HepG2 (cell line): ENCODE results near the gene ETFDH. TPM values are rescaled to one million over a fixed set of nuclear protein-coding genes. Genes with fewer than 3 reads are reported as not detected.

ENCODE experiments used
- GTF2F1 ChIP-seq: fragments of 150-350 bp; IDR thresholded peaks from 2 replicates; pipeline ENCODE4 v1.6.1; 2014; ENCODE audit warnings: low read length
- HNF4A ChIP-seq: sonication (generic); formaldehyde crosslinking; IDR thresholded peaks from 2 replicates; pipeline ENCODE4 v1.4.0; 2020; ENCODE audit warnings: missing genetic modification reagents
- HOXA7 ChIP-seq: sonication (generic); formaldehyde crosslinking; IDR thresholded peaks from 2 replicates; pipeline ENCODE4 v1.8.1; 2022; ENCODE audit warnings: mild to moderate bottlenecking, missing genetic modification reagents, moderate library complexity
- NCOA1 ChIP-seq: sonication (generic); formaldehyde crosslinking; IDR thresholded peaks from 2 replicates; pipeline ENCODE4 v1.9.0; 2021; ENCODE audit warnings: missing genetic modification reagents
- RFXAP ChIP-seq: sonication (generic); formaldehyde crosslinking; IDR thresholded peaks from 2 replicates; pipeline ENCODE4 v1.4.0; 2020; ENCODE audit warnings: missing genetic modification reagents, borderline replicate concordance
- ZNF121 ChIP-seq: sonication (generic); formaldehyde crosslinking; IDR thresholded peaks from 2 replicates; pipeline ENCODE4 v1.5.0; 2020; ENCODE audit warnings: mild to moderate bottlenecking, missing genetic modification reagents
- ZNF124 ChIP-seq: sonication (generic); formaldehyde crosslinking; IDR thresholded peaks from 2 replicates; pipeline ENCODE4 v1.4.0; 2020; ENCODE audit warnings: missing genetic modification reagents
- ZNF205 ChIP-seq: IDR thresholded peaks from 2 replicates; pipeline ENCODE4 v1.6.1; 2018; ENCODE audit warnings: missing biosample characterization, missing genetic modification reagents
- ZSCAN22 ChIP-seq: sonication (generic); formaldehyde crosslinking; IDR thresholded peaks from 2 replicates; pipeline ENCODE4 v1.4.0; 2020; ENCODE audit warnings: mild to moderate bottlenecking, missing genetic modification reagents
- polyA plus RNA-seq, 8 experiments: library from polyadenylated mRNA; depleted of rRNA in 3 of 8; stranded (reverse) in 7 of 8; unstranded in 1 of 8; fragments of >200 nt; fragmentation: Illumina TruSeq in 4 of 8; extraction: Trizol in 4 of 8; gene quantifications; 2 replicates each; pipeline versions ENCODE4 v1.2.1 to v1.2.3, GENCODE V29; 2011 to 2016; ENCODE audit warnings: low read depth in 4 of 8, missing spikeins in 1 of 8, mixed read lengths in 1 of 8; ENCODE audit not compliant: insufficient read depth in 1 of 8
- total RNA-seq, 5 experiments: library from RNA; depleted of rRNA; stranded (reverse); fragments of >200 nt; fragmentation: Illumina TruSeq; extraction: Trizol; gene quantifications; 2 replicates each; pipeline ENCODE4 v1.2.3, GENCODE V29; 2016; ENCODE audit warnings: low read depth in 1 of 5
- TF ChIP-seq, protein P1 (sequence below): sonication (generic); formaldehyde crosslinking; conservative IDR thresholded peaks from 2 replicates; pipeline ENCODE4 v1.4.0; 2020; ENCODE audit warnings: missing genetic modification reagents
- TF ChIP-seq, protein P2 (sequence below): sonication (generic); formaldehyde crosslinking; IDR thresholded peaks from 2 replicates; pipeline ENCODE4 v1.5.0; 2020; ENCODE audit warnings: mild to moderate bottlenecking, missing genetic modification reagents, borderline replicate concordance
- TF ChIP-seq, protein P3 (sequence below): sonication (generic); formaldehyde crosslinking; IDR thresholded peaks from 2 replicates; pipeline ENCODE4 v1.8.1; 2023; ENCODE audit warnings: mild to moderate bottlenecking, moderate library complexity, missing genetic modification reagents
- TF ChIP-seq, protein P4 (sequence below): sonication (generic); formaldehyde crosslinking; IDR thresholded peaks from 2 replicates; pipeline ENCODE4 v1.8.0; 2022; ENCODE audit warnings: mild to moderate bottlenecking, missing genetic modification reagents, borderline replicate concordance
- TF ChIP-seq, protein P5 (sequence below): sonication (generic); formaldehyde crosslinking; IDR thresholded peaks from 2 replicates; pipeline ENCODE4 v1.4.0; 2020; ENCODE audit warnings: low read depth, mild to moderate bottlenecking, missing genetic modification reagents
- TF ChIP-seq, protein P6 (sequence below): sonication (generic); formaldehyde crosslinking; IDR thresholded peaks from 2 replicates; pipeline ENCODE4 v1.4.0; 2020; ENCODE audit warnings: missing genetic modification reagents, low read depth, mild to moderate bottlenecking, borderline replicate concordance
- TF ChIP-seq, protein P7 (sequence below), 2 experiments: sonication (generic) in 1 of 2; formaldehyde crosslinking in 1 of 2; IDR thresholded peaks; 2 replicates each; pipeline versions ENCODE4 v1.4.0 to v1.6.1; 2018 to 2020; ENCODE audit warnings: missing genetic modification reagents in 2 of 2, borderline replicate concordance in 1 of 2, low read depth in 1 of 2, mild to moderate bottlenecking in 1 of 2, missing biosample characterization in 1 of 2

The ETFDH gene
- total and polyA plus RNA-seq, 2 of the 13 experiments (the other 11 are each of a cell fraction or from before 2014, with no cell fraction given) = 14.7 to 17.8 TPM

DNA sequence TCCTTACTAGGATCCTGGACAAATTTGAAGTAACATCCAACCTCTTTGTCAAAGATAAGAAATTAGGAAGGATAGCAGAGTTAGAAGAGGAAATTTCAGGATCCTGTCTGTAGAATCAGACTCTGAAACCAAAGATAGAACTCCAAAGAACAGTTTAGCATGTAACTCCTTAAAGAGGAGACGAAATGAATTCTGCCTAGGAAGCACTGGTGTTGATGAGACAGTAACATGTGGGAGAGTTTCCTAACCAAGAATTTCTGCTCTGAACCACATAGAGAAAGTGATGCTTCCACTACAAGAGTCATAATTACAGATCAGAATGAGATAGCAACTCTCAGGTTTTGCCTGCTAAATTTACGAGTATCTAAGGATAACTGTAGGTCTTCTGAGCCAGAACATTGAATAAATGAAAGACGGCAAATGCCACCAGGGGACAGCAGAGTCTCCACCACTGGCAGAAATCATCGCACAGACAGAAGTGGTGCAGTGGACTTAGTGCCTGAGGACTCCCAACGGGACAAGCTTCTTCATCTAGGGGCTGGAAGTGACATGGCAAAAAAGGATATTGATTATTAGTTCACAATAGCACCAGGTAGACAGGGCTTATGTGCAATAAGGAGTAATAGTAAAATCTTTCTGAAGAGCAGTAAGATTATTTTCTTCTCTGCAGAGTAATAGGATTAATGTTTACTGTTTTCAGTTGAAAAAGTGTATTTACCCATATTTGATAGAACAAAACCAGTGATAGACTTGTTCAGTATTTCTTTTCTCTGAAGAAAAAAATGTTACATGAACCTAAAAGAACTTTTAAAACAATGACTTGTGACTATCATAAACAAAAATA, 57.8 kb downstream of the ETFDH start (continued):
- TF ChIP-seq, protein P1, sequence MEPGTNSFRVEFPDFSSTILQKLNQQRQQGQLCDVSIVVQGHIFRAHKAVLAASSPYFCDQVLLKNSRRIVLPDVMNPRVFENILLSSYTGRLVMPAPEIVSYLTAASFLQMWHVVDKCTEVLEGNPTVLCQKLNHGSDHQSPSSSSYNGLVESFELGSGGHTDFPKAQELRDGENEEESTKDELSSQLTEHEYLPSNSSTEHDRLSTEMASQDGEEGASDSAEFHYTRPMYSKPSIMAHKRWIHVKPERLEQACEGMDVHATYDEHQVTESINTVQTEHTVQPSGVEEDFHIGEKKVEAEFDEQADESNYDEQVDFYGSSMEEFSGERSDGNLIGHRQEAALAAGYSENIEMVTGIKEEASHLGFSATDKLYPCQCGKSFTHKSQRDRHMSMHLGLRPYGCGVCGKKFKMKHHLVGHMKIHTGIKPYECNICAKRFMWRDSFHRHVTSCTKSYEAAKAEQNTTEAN = 0 out of 2 replicates have a peak, but pooled peaks have one; percentile 23
- no peak for TF ChIP-seq HOXA7 (CRISPR knock-in tag)
- TF ChIP-seq, protein P2, sequence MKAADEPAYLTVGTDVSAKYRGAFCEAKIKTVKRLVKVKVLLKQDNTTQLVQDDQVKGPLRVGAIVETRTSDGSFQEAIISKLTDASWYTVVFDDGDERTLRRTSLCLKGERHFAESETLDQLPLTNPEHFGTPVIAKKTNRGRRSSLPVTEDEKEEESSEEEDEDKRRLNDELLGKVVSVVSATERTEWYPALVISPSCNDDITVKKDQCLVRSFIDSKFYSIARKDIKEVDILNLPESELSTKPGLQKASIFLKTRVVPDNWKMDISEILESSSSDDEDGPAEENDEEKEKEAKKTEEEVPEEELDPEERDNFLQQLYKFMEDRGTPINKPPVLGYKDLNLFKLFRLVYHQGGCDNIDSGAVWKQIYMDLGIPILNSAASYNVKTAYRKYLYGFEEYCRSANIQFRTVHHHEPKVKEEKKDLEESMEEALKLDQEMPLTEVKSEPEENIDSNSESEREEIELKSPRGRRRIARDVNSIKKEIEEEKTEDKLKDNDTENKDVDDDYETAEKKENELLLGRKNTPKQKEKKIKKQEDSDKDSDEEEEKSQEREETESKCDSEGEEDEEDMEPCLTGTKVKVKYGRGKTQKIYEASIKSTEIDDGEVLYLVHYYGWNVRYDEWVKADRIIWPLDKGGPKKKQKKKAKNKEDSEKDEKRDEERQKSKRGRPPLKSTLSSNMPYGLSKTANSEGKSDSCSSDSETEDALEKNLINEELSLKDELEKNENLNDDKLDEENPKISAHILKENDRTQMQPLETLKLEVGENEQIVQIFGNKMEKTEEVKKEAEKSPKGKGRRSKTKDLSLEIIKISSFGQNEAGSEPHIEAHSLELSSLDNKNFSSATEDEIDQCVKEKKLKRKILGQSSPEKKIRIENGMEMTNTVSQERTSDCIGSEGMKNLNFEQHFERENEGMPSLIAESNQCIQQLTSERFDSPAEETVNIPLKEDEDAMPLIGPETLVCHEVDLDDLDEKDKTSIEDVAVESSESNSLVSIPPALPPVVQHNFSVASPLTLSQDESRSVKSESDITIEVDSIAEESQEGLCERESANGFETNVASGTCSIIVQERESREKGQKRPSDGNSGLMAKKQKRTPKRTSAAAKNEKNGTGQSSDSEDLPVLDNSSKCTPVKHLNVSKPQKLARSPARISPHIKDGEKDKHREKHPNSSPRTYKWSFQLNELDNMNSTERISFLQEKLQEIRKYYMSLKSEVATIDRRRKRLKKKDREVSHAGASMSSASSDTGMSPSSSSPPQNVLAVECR = no peak
- TF ChIP-seq ZNF121 (CRISPR knock-in tag) = peak; percentile 62; the same call in 1 of the 2 replicates
- no peak for TF ChIP-seq NCOA1 (CRISPR knock-in tag)
- TF ChIP-seq HNF4A (CRISPR knock-in tag) = peak; percentile 64
- TF ChIP-seq ZNF124 = no peak
- TF ChIP-seq, protein P3, sequence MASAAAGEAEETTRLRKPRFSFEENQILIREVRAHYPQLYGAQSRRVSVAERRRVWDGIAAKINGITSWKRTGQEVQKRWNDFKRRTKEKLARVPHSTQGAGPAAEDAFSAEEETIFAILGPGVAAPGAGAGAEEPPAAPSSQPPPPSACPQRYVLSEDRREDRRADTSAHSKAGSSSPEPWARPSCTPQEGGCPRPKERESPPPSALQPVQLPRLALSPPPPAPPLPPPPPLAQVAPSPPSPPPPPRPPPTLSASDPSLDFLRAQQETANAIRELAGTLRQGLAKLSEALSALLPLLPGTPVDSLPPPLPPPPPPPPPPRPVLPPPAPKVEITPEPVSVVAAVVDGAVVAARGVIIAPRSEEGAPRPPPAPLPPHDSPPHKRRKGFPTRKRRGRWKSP = peak; percentile 33; the same call in 1 of the 2 replicates
- no peak for TF ChIP-seq ZSCAN22 (CRISPR knock-in tag)
- no peak for TF ChIP-seq ZNF205 (CRISPR knock-in tag)
- TF ChIP-seq GTF2F1 = no peak
- TF ChIP-seq, protein P4, sequence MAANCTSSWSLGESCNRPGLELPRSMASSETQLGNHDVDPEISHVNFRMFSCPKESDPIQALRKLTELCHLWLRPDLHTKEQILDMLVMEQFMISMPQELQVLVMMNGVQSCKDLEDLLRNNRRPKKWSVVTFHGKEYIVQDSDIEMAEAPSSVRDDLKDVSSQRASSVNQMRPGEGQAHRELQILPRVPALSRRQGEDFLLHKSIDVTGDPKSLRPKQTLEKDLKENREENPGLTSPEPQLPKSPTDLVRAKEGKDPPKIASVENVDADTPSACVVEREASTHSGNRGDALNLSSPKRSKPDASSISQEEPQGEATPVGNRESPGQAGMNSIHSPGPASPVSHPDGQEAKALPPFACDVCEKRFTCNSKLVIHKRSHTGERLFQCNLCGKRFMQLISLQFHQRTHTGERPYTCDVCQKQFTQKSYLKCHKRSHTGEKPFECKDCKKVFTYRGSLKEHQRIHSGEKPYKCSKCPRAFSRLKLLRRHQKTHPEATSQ (CRISPR knock-in tag) = no peak
- TF ChIP-seq, protein P5, sequence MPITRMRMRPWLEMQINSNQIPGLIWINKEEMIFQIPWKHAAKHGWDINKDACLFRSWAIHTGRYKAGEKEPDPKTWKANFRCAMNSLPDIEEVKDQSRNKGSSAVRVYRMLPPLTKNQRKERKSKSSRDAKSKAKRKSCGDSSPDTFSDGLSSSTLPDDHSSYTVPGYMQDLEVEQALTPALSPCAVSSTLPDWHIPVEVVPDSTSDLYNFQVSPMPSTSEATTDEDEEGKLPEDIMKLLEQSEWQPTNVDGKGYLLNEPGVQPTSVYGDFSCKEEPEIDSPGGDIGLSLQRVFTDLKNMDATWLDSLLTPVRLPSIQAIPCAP (CRISPR knock-in tag) = no peak
- TF ChIP-seq, protein P6, sequence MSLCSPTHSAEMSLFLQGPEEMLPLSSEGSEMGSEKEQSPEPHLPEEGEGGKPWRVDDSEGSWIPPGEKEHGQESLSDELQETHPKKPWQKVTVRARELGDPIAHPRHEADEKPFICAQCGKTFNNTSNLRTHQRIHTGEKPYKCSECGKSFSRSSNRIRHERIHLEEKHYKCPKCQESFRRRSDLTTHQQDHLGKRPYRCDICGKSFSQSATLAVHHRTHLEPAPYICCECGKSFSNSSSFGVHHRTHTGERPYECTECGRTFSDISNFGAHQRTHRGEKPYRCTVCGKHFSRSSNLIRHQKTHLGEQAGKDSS = no peak
- TF ChIP-seq RFXAP = no peak
- TF ChIP-seq, protein P7, sequence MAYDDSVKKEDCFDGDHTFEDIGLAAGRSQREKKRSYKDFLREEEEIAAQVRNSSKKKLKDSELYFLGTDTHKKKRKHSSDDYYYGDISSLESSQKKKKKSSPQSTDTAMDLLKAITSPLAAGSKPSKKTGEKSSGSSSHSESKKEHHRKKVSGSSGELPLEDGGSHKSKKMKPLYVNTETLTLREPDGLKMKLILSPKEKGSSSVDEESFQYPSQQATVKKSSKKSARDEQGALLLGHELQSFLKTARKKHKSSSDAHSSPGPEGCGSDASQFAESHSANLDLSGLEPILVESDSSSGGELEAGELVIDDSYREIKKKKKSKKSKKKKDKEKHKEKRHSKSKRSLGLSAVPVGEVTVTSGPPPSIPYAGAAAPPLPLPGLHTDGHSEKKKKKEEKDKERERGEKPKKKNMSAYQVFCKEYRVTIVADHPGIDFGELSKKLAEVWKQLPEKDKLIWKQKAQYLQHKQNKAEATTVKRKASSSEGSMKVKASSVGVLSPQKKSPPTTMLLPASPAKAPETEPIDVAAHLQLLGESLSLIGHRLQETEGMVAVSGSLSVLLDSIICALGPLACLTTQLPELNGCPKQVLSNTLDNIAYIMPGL (CRISPR knock-in tag; IDR thresholded peaks at IDR 0.05; ENCODE audit: borderline replicate concordance in 1 of 2, low read depth in 1 of 2) = peak; percentile 54 to 74; a peak in 2 of 4 replicates
